HepG2 (cell line): ENCODE results near the gene MKRN2OS. TPM values are rescaled to one million over a fixed set of nuclear protein-coding genes. Genes with fewer than 3 reads are reported as not detected.

Experiments
- IKZF4 ChIP-seq: sonication (generic); formaldehyde crosslinking; IDR thresholded peaks from 2 replicates; pipeline ENCODE4 v1.5.1; 2020; ENCODE audit warnings: borderline replicate concordance, mild to moderate bottlenecking, low read depth, missing genetic modification reagents; ENCODE audit errors: not compliant biosample characterization
- NR2F2 ChIP-seq: IDR thresholded peaks from 2 replicates; pipeline ENCODE4 v1.6.1; 2012; ENCODE audit warnings: low read depth, inconsistent platforms, borderline replicate concordance
- PHF8 ChIP-seq: sonication (generic); formaldehyde crosslinking; IDR thresholded peaks from 2 replicates; pipeline ENCODE4 v1.5.0; 2020; ENCODE audit warnings: missing genetic modification reagents
- RARG ChIP-seq: sonication (generic); formaldehyde crosslinking; IDR thresholded peaks from 2 replicates; pipeline ENCODE4 v1.4.0; 2020; ENCODE audit warnings: low read depth, mild to moderate bottlenecking, missing genetic modification reagents
- RERE ChIP-seq: IDR thresholded peaks from 2 replicates; pipeline ENCODE4 v1.6.1; 2016; ENCODE audit warnings: low read depth, missing genetic modification reagents, missing compliant biosample characterization
- SNAPC4 ChIP-seq: sonication (generic); formaldehyde crosslinking; IDR thresholded peaks from 2 replicates; pipeline ENCODE4 v1.4.0; 2020; ENCODE audit warnings: mild to moderate bottlenecking, missing genetic modification reagents
- SP140L ChIP-seq: sonication (generic); formaldehyde crosslinking; IDR thresholded peaks from 2 replicates; pipeline ENCODE4 v1.4.0; 2020; ENCODE audit warnings: missing genetic modification reagents, borderline replicate concordance
- ZMYM2 ChIP-seq: sonication (generic); formaldehyde crosslinking; IDR thresholded peaks from 2 replicates; pipeline ENCODE4 v1.8.0; 2022; ENCODE audit warnings: mild to moderate bottlenecking, missing genetic modification reagents
- ZNF205 ChIP-seq: IDR thresholded peaks from 2 replicates; pipeline ENCODE4 v1.6.1; 2018; ENCODE audit warnings: missing biosample characterization, missing genetic modification reagents
- ZNF282 ChIP-seq: fragments of 450-650 bp; IDR thresholded peaks from 2 replicates; pipeline ENCODE4 v1.6.1; 2018; ENCODE audit not compliant: partially characterized antibody
- ZNF710 ChIP-seq: sonication (generic); formaldehyde crosslinking; IDR thresholded peaks from 2 replicates; pipeline ENCODE4 v1.5.0; 2020; ENCODE audit warnings: mild to moderate bottlenecking, missing genetic modification reagents, borderline replicate concordance
- ZSCAN22 ChIP-seq: sonication (generic); formaldehyde crosslinking; IDR thresholded peaks from 2 replicates; pipeline ENCODE4 v1.4.0; 2020; ENCODE audit warnings: mild to moderate bottlenecking, missing genetic modification reagents
- ZXDC ChIP-seq: sonication (generic); formaldehyde crosslinking; IDR thresholded peaks from 2 replicates; pipeline ENCODE4 v1.5.0; 2020; ENCODE audit warnings: mild to moderate bottlenecking, missing genetic modification reagents
- polyA plus RNA-seq, 8 experiments: library from polyadenylated mRNA; depleted of rRNA in 3 of 8; stranded (reverse) in 7 of 8; unstranded in 1 of 8; fragments of >200 nt; fragmentation: Illumina TruSeq in 4 of 8; extraction: Trizol in 4 of 8; gene quantifications; 2 replicates each; pipeline versions ENCODE4 v1.2.1 to v1.2.3, GENCODE V29; 2011 to 2016; ENCODE audit warnings: low read depth in 4 of 8, missing spikeins in 1 of 8, mixed read lengths in 1 of 8; ENCODE audit not compliant: insufficient read depth in 1 of 8
- total RNA-seq, 5 experiments: library from RNA; depleted of rRNA; stranded (reverse); fragments of >200 nt; fragmentation: Illumina TruSeq; extraction: Trizol; gene quantifications; 2 replicates each; pipeline ENCODE4 v1.2.3, GENCODE V29; 2016; ENCODE audit warnings: low read depth in 1 of 5

The MKRN2OS gene
- total and polyA plus RNA-seq, 2 of the 13 experiments (the other 11 are each of a cell fraction or from before 2014, with no cell fraction given), result not detected

GRCh38 chr3:12556690-12557472, 11.6 kb upstream of the MKRN2OS start, which contains the start of gene MKRN2 (continued):
- TF ChIP-seq RERE (CRISPR knock-in tag), result 0 out of 2 replicates have a peak, but pooled peaks have one; percentile 1
- TF ChIP-seq SP140L (CRISPR knock-in tag), result no peak
- TF ChIP-seq ZNF710 (CRISPR knock-in tag), result peak; percentile 51; the same call in 1 of the 2 replicates
- TF ChIP-seq PHF8 (CRISPR knock-in tag), result peak; percentile 98
- TF ChIP-seq ZNF205 (CRISPR knock-in tag), result no peak
- no peak; the same call in 1 of the 2 replicates for TF ChIP-seq NR2F2
- no peak for TF ChIP-seq ZSCAN22 (CRISPR knock-in tag)
- peak; percentile 63; the same call in 1 of the 2 replicates for TF ChIP-seq SNAPC4 (CRISPR knock-in tag)
- no peak for TF ChIP-seq ZMYM2 (CRISPR knock-in tag)
- TF ChIP-seq ZNF282, result no peak
- peak; percentile 81 for TF ChIP-seq IKZF4
- TF ChIP-seq RARG, result no peak
- TF ChIP-seq ZXDC (CRISPR knock-in tag), result no peak
